Parathyroid adenoma (tissue), 2 donors: ENCODE data around the gene SEMA4C.

ENCODE experiments used
- H2AFZ ChIP-seq: fragments of 300-600 bp; sonication (generic); one replicate; pipeline ENCODE4 v1.7.0; 2017; ENCODE audit warnings: antibody characterized with exemption, mild to moderate bottlenecking
- H3K27ac ChIP-seq: fragments of 300-600 bp; sonication (generic); one replicate; pipeline ENCODE4 v1.7.0; 2017
- H3K27me3 ChIP-seq: fragments of 300-600 bp; sonication (generic); one replicate; pipeline ENCODE4 v1.7.0; 2017; ENCODE audit warnings: low read length; ENCODE audit not compliant: control insufficient read depth, insufficient read depth
- H3K36me3 ChIP-seq: fragments of 300-600 bp; sonication (generic); one replicate; pipeline ENCODE4 v1.7.0; 2017; ENCODE audit warnings: low read length; ENCODE audit not compliant: control insufficient read depth, insufficient read depth
- H3K4me1 ChIP-seq: fragments of 300-600 bp; sonication (generic); one replicate; pipeline ENCODE4 v1.7.0; 2017; ENCODE audit warnings: control low read depth
- H3K4me2 ChIP-seq: fragments of 300-600 bp; sonication (generic); one replicate; pipeline ENCODE4 v1.7.0; 2017; ENCODE audit warnings: low read length
- H3K4me3 ChIP-seq: fragments of 300-600 bp; sonication (generic); one replicate; pipeline ENCODE4 v1.7.0; 2017; ENCODE audit warnings: low read depth, low read length
- H3K79me2 ChIP-seq: fragments of 300-600 bp; sonication (generic); one replicate; pipeline ENCODE4 v1.7.0; 2017; ENCODE audit warnings: control low read depth
- H3K9ac ChIP-seq: fragments of 300-600 bp; sonication (generic); one replicate; pipeline ENCODE4 v1.7.0; 2017; ENCODE audit warnings: mild to moderate bottlenecking
- H3K9me3 ChIP-seq: fragments of 300-600 bp; sonication (generic); one replicate; pipeline ENCODE4 v1.7.0; 2017; ENCODE audit warnings: low read length; ENCODE audit not compliant: control insufficient read depth
- CTCF ChIP-seq: fragments of 300-600 bp; sonication (generic); IDR thresholded peaks from one replicate; pipeline ENCODE4 v1.7.0; 2017; ENCODE audit warnings: antibody characterized with exemption, mild to moderate bottlenecking
- donor health status: primary hyperparathyroidism.

SEMA4C gene

GRCh38 chr2:96866986-96867755 lies 2.7 kb downstream of the SEMA4C start:
- Histone ChIP-seq H3K27me3 (no peaks in the 10 kb centered on the region), H3K9ac (no peak overlapping the region), H3K4me1 (peaks cover 10% of the 10 kb centered on the region), H3K36me3 (no peaks in the 10 kb centered on the region), H3K27ac (no peak overlapping the region), H2AFZ (no peak overlapping the region), H3K4me3 (no peak overlapping the region), H3K9me3 (no peaks in the 10 kb centered on the region), H3K4me2 (no peak overlapping the region), H3K79me2 (peaks cover 2% of the 10 kb centered on the region)
- no peak for TF ChIP-seq CTCF

- no peak overlapping the region for H3K9ac ChIP-seq
- H3K79me2 ChIP-seq, result peaks cover 2% of the 10 kb centered on the region
- no peak overlapping the region for H2AFZ ChIP-seq
- H3K4me2 ChIP-seq, result no peak overlapping the region
- no peak overlapping the region for H3K4me3 ChIP-seq
- H3K27ac ChIP-seq, result peak overlapping the region; percentile 11
- H3K27me3 ChIP-seq, result no peaks in the 10 kb centered on the region
- H3K9me3 ChIP-seq, result no peaks in the 10 kb centered on the region
- H3K36me3 ChIP-seq, result no peaks in the 10 kb centered on the region
- H3K4me1 ChIP-seq, result peaks cover 10% of the 10 kb centered on the region
- TF ChIP-seq CTCF, result no peak
Observed at GRCh38 chr2:96866586-96866985, 3.3 kb downstream of the SEMA4C start.

- no peak overlapping the region for H3K4me2 ChIP-seq
- TF ChIP-seq CTCF, result no peak
- H3K4me3 ChIP-seq, result no peak overlapping the region
- peaks cover 10% of the 10 kb centered on the region for H3K4me1 ChIP-seq
- H2AFZ ChIP-seq, result no peak overlapping the region
- H3K9me3 ChIP-seq, result no peaks in the 10 kb centered on the region
- H3K9ac ChIP-seq, result no peak overlapping the region
- H3K36me3 ChIP-seq, result no peaks in the 10 kb centered on the region
- no peaks in the 10 kb centered on the region for H3K27me3 ChIP-seq
- H3K79me2 ChIP-seq, result peaks cover 2% of the 10 kb centered on the region
- H3K27ac ChIP-seq, result peak overlapping the region; percentile 11
Observed at GRCh38 chr2:96866149-96866548, 3.7 kb downstream of the SEMA4C start.

GRCh38 chr2:96865654-96866053 lies 4.2 kb downstream of the SEMA4C start:
- no peak overlapping the region for H3K27ac ChIP-seq
- no peak overlapping the region for H2AFZ ChIP-seq
- H3K4me1 ChIP-seq, result peaks cover 6% of the 10 kb centered on the region
- TF ChIP-seq CTCF, result no peak
- no peak overlapping the region for H3K9ac ChIP-seq
- no peaks in the 10 kb centered on the region for H3K27me3 ChIP-seq
- H3K4me3 ChIP-seq, result no peak overlapping the region
- H3K9me3 ChIP-seq, result no peaks in the 10 kb centered on the region
- no peaks in the 10 kb centered on the region for H3K36me3 ChIP-seq
- no peak overlapping the region for H3K4me2 ChIP-seq
- peaks cover 2% of the 10 kb centered on the region for H3K79me2 ChIP-seq
